Raji (cell line): ENCODE data around the gene ZSCAN23.

Experiments used
- POLR2A ChIP-seq: IDR thresholded peaks from 2 replicates; pipeline ENCODE4 v1.6.1; 2011; ENCODE audit warnings: low read depth, low read length, control low read depth; ENCODE audit not compliant: insufficient read depth

Gene ZSCAN23

GRCh38 chr6:28449056-28449455 lies 5.8 kb upstream of the ZSCAN23 start:
- no peak for TF ChIP-seq POLR2A

- TF ChIP-seq POLR2A, result no peak
These were observed 3.7 kb upstream of the ZSCAN23 start for GRCh38 chr6:28446818-28447511.

GRCh38 chr6:28442586-28442985 lies 705 bp downstream of the ZSCAN23 start:
- TF ChIP-seq POLR2A, result no peak

- no peak for TF ChIP-seq POLR2A
These were observed 6.9 kb downstream of the ZSCAN23 start for GRCh38 chr6:28436404-28436803.

- TF ChIP-seq POLR2A, result no peak
These were observed 10.2 kb downstream of the ZSCAN23 start for GRCh38 chr6:28433119-28433518.

- no peak for TF ChIP-seq POLR2A
These were observed 13.5 kb downstream of the ZSCAN23 start for GRCh38 chr6:28429781-28430180.

GRCh38 chr6:28425944-28426541 lies 17.2 kb downstream of the ZSCAN23 start:
- TF ChIP-seq POLR2A, result no peak

- no peak for TF ChIP-seq POLR2A
These were observed 19.1 kb downstream of the ZSCAN23 start for GRCh38 chr6:28424163-28424562.

GRCh38 chr6:28423546-28423945 lies 19.7 kb downstream of the ZSCAN23 start:
- no peak for TF ChIP-seq POLR2A

- TF ChIP-seq POLR2A, result no peak
These were observed 29.6 kb downstream of the ZSCAN23 start for GRCh38 chr6:28413681-28414080.

GRCh38 chr6:28410767-28411166 lies 32.5 kb downstream of the ZSCAN23 start:
- no peak for TF ChIP-seq POLR2A

GRCh38 chr6:28408076-28408802 lies 35.1 kb downstream of the ZSCAN23 start:
- no peak for TF ChIP-seq POLR2A

GRCh38 chr6:28407401-28407800 lies 35.9 kb downstream of the ZSCAN23 start:
- no peak for TF ChIP-seq POLR2A

GRCh38 chr6:28402197-28402596 lies 41.1 kb downstream of the ZSCAN23 start:
- TF ChIP-seq POLR2A, result no peak

- TF ChIP-seq POLR2A, result no peak
These were observed 42.1 kb downstream of the ZSCAN23 start for GRCh38 chr6:28401172-28401571.

GRCh38 chr6:28400122-28400451 lies 43.2 kb downstream of the ZSCAN23 start:
- no peak for TF ChIP-seq POLR2A
